Measurements from ENCODE around the gene KPNA1. TPM values are rescaled to one million over a fixed set of nuclear protein-coding genes. Genes with fewer than 3 reads are reported as not detected.

Gene KPNA1
- total RNA-seq, 1 experiment from 2014 or later: 58.8 TPM

GRCh38 chr3:122390665-122391064 lies 124.1 kb downstream of the KPNA1 start:
- Mint-ChIP-seq H3K4me3 (no peak overlapping the region), H3K36me3 (peaks cover 34% of the 10 kb centered on the region), H3K4me1 (peaks cover 37% of the 10 kb centered on the region), H3K27ac (no peak overlapping the region), H3K9me3 (no peaks in the 10 kb centered on the region), H3K27me3 (ENCODE audit: low read depth) (no peaks in the 10 kb centered on the region)
- ChIA-PET CTCF (no interaction called here), POLR2A (interaction anchor here (0.6 kb wide), 1 partner anchor 162 kb away, joined by 3 read pairs; no protein-coding TSS in a partner anchor)
- ATAC-seq (no peak), DNase-seq (ENCODE audit: low spot score) (no peak)
- TF ChIP-seq ATF6 (CRISPR knock-in tag; IDR thresholded peaks at IDR 0.05): no peak
- TF ChIP-seq TCF7 (CRISPR knock-in tag; IDR thresholded peaks at IDR 0.05; ENCODE audit: low read depth): no peak
- no peak for TF ChIP-seq SMAD4 (CRISPR knock-in tag; IDR thresholded peaks at IDR 0.05)
- TF ChIP-seq CTCF (IDR thresholded peaks at IDR 0.05): no peak
- TF ChIP-seq ZNF263 (CRISPR knock-in tag; IDR thresholded peaks at IDR 0.05; ENCODE audit: low read depth): no peak
- no peak for TF ChIP-seq GTF2I (CRISPR knock-in tag; conservative IDR thresholded peaks at IDR 0.05)
- TF ChIP-seq PRDM15 (CRISPR knock-in tag; IDR thresholded peaks at IDR 0.05): no peak
- no peak for TF ChIP-seq ZNF423 (CRISPR knock-in tag; IDR thresholded peaks at IDR 0.05)
- no peak for TF ChIP-seq MYBL2 (CRISPR knock-in tag; IDR thresholded peaks at IDR 0.05)
- no peak for TF ChIP-seq ZNF317 (CRISPR knock-in tag; IDR thresholded peaks at IDR 0.05; ENCODE audit: borderline replicate concordance, low read depth)
- no peak for TF ChIP-seq JUN (CRISPR knock-in tag; IDR thresholded peaks at IDR 0.05)
- no peak for TF ChIP-seq AFF4 (CRISPR knock-in tag; IDR thresholded peaks at IDR 0.05; ENCODE audit: borderline replicate concordance)

GRCh38 chr3:122389892-122390291 lies 124.8 kb downstream of the KPNA1 start:
- Mint-ChIP-seq H3K9me3 (no peaks in the 10 kb centered on the region), H3K4me1 (peaks cover 38% of the 10 kb centered on the region), H3K27me3 (ENCODE audit: low read depth) (no peaks in the 10 kb centered on the region), H3K36me3 (peaks cover 35% of the 10 kb centered on the region), H3K4me3 (no peak overlapping the region), H3K27ac (no peak overlapping the region)
- TF ChIP-seq IRF1 (CRISPR knock-in tag; IDR thresholded peaks at IDR 0.05): no peak
- TF ChIP-seq E2F1 (CRISPR knock-in tag; IDR thresholded peaks at IDR 0.05): no peak
- TF ChIP-seq MLX (CRISPR knock-in tag; IDR thresholded peaks at IDR 0.05): no peak
- TF ChIP-seq OVOL2 (CRISPR knock-in tag; IDR thresholded peaks at IDR 0.05; ENCODE audit: borderline replicate concordance): no peak
- no peak for DNase-seq (ENCODE audit: low spot score)
- ChIA-PET POLR2A (no interaction called here), CTCF (interaction anchor here (1.2 kb wide), 1 partner anchor 290 kb away, joined by 3 read pairs; no protein-coding TSS in a partner anchor)
- no peak for ATAC-seq

All from WTC11 (cell line).